Right ventricle myocardium superior (tissue), 1 donor: ENCODE data around the gene SIK3. TPM values are rescaled to one million over a fixed set of nuclear protein-coding genes. Genes with fewer than 3 reads are reported as not detected.
"Not testable (repeated sequence)": the region's sequence is repeated elsewhere in the genome, so short reads cannot be mapped to it uniquely, and the experiment has no call there.

Experiments used
- ATAC-seq: fragments of 200-7000 bp; cut with Tn5 transposase; one replicate; pipeline ENCODE4 v1.9.1; 2020; ENCODE audit warnings: mild to moderate bottlenecking; ENCODE audit not compliant: poor library complexity
- DNase-seq: peaks from one replicate; pipeline ENCODE4 v3.0.0-alpha.2; 2020
- intact Hi-C: fragments of 100-400 bp; cut with DNase I; formaldehyde crosslinking; loops from one replicate; pipeline ENCODE4 v1.11.2; 2022
- total RNA-seq: library from RNA; stranded (reverse); fragmentation: NEBNext Ultra II Directional; extraction: Animal tissue kit (Norgen Biotek cat#: 25700); gene quantifications from one replicate; pipeline ENCODE4 v1.2.1, GENCODE V29; 2021
- donor health status: DM: no; HTN: yes; CAD: no; lungs with severe emphysema.

Gene SIK3
- total RNA-seq, 1 donor from 2014 or later, result 30.6 TPM

- intact Hi-C loops, result no loop called here
- DNase-seq (no peak), ATAC-seq (no peak)
These were observed 71.5 kb downstream of the SIK3 start for GRCh38 chr11:117026593-117027330.

DNA sequence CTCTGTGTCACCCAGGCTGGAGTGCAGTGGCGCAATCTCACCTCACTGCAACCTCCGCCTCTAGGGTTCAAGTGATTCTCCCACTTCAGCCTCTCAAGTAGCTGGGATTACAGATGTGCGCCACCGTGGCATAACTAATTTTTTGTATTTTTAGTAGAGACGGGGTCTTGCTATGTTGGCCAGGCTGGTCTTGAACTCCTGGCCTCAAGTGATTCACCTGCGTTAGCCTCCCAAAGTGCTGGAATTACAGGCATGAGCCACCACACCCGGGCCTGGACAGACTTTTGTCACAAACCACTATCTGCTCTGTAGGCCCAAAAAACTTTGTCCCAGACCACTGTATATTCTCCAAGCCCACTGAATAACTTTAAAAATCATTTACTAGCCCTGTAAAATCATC lies 74.5 kb downstream of the SIK3 start:
- ATAC-seq, DNase-seq, intact Hi-C loops: not testable (repeated sequence)

DNA sequence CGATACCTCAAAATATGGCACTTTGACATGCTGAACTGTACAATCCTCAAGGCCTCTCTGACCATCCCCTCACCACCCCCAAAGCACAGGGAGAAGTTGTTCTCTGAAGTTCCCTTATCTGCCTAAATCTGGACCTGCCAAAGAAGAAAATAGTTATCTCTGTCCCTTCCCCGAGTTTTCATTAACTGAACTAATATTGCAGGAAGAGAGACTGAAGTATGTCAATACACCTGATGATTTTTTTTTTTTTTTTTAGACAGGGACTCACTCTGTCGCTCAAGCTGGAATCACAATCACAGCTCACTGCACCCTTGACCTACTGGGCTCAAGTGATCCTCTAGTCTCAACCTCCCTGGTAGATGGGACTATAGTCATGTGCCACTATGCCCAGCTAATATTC lies 75.0 kb downstream of the SIK3 start:
- DNase-seq, result no peak
- intact Hi-C loops, result no loop called here
- ATAC-seq, result no peak

GRCh38 chr11:117022526-117022925 lies 75.7 kb downstream of the SIK3 start:
- DNase-seq, result no peak
- intact Hi-C loops, result no loop called here
- ATAC-seq, result no peak

DNA sequence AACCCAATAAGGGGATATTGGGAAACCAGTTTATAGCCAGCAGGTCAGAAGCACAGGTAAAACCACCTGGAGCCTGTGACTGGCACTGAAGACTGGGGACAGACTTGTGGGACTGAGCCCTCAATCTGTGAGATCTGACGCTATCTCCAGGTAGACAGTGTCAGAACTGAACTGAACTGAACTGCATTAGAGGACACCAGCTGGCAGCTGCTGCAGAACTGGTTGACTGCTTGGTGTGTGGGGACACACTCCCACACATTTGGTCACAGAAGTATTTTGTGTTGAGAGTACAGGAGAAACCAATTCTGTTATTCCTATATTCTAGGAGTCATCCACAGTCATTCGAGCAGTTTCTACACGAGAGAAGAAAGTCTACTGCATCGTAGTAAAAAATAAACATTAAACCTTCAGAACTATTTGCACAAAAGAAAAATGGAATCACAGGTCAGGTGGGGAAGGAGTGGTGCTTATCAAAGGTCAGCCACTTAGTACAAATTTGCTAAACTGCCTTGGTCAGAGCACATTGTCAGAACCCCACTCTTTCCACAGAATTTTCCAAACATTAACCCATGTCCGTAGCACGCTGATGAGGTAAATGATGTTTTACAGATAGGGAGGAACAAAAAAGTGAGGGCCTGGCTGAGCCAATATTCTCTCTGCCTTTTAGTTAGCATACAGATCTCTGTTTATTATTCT lies 77.2 kb downstream of the SIK3 start:
- intact Hi-C loops, result no loop called here
- DNase-seq (no peak), ATAC-seq (no peak)

DNA sequence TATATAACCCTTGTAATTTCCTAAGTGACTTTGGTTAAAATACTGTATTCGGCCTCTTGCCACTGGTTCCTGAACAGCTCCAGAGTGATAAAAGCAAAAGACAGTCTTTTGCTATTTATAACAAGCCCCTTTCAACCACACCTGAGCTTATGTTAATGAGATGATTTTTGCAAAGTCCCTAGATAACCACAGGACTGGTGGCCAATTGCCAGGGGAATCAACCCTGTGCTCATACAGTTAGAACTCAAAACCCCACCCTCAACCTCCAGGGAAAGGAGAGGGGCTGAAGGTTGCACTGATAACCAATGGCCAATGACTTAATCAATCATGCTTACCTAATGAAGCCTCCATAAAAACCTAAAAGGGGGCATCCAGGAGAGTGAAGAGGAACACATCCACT lies 77.9 kb downstream of the SIK3 start:
- DNase-seq (no peak), ATAC-seq (no peak)
- intact Hi-C loops, result no loop called here

DNA sequence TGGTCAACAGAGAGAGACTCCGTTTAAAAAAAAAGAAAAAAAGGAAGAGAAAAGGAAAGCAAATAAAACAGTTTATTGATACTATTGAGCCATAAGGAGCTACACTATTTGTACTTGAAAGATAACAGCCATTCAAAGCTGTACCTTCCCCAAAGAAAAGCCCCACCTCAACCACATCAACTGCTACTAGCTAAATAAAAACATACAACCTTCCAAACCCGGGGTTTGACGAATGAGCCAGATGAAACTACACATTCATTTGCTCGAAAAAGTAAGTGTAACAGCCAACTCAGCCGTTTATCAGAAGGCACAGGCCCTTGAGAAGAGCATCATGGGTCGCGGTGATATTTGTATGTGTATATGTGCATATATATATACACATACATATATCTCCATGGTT lies 78.4 kb downstream of the SIK3 start:
- intact Hi-C loops, result no loop called here
- no peak for ATAC-seq
- no peak for DNase-seq

DNA sequence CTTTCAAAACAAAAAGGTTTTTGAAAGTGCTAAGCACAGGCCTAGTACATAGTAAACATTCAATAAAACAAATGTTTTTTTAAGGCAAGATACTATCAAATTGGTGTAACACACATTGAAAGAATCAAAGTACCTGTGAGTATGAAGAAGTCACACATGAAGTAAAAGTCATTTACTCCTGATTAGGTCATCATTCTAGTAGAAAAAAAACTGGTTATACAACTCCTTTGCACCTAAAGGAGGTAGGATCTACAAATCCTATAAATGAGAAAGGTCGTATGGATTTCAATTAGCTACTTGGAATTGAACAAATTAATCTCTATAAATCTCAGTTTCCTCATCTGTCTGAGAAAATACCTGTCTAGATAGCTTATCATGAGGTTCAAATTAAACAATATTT lies 80.8 kb downstream of the SIK3 start:
- no peak for ATAC-seq
- intact Hi-C loops, result no loop called here
- DNase-seq, result no peak

DNA sequence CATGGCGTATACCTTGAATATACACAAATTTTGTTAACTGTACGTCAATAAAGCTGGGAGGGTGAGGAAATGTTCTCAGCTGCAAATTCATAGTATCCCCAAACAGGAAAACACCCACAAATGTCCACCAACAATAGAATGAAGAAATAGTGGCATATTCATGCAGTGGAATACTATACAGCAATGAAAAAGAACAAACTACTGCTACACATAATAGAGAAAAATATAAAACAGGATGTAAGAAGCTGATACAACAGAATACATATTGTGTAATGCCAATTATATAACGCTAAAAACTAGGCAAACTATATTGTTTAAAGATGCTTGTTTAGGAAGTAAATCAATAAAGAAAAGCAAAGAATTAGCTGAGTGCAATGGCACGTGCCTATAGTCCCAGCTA lies 81.5 kb downstream of the SIK3 start:
- intact Hi-C loops, result no loop called here
- DNase-seq, result no peak
- no peak for ATAC-seq

- ATAC-seq, result no peak
- intact Hi-C loops, result no loop called here
These were observed 82.0 kb downstream of the SIK3 start for GRCh38 chr11:117016246-117016645.

GRCh38 chr11:117011541-117011898 lies 86.7 kb downstream of the SIK3 start:
- ATAC-seq (no peak), DNase-seq (no peak)
- intact Hi-C loops, result no loop called here

More at GRCh38 chr11:117016246-117016645, 82.0 kb downstream of the SIK3 start:
- DNase-seq, result no peak

GRCh38 chr11:117010808-117011540 lies 87.3 kb downstream of the SIK3 start:
- ATAC-seq, result no peak
- no peak for DNase-seq
- intact Hi-C loops, result no loop called here

DNA sequence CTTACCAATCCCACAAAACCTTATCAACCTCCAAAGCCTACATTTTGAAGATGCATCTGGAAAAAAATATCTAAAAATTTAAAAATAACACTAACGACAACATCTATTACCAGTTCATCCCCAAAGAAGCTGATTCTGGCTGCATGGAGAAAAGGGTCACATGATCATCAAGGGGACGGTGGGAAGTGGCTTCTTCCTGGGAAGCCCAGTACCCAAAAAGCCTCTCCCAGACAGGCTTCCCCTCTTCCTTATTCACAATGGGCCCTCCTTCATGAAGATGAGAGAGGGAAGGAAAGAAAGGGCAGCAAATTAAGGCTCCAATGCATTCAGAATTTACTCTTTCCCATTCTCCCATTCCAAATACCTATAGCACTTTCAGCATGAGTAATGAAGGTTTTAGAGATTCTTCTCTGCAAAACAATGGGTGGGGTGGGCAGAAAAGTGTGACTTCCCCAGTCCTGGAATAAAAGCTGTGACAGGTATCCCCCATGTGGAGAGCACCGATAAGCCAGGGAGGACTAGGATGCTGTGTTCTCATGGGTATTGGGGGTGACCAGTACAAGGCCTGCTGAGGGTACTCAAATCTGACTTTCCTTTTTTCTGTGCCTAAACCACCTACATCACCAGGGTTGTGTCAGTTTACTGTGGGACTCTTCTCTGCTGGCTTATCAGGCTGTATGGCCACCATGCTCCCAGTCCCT lies 88.2 kb downstream of the SIK3 start:
- DNase-seq, result no peak
- intact Hi-C loops, result no loop called here
- no peak for ATAC-seq

DNA sequence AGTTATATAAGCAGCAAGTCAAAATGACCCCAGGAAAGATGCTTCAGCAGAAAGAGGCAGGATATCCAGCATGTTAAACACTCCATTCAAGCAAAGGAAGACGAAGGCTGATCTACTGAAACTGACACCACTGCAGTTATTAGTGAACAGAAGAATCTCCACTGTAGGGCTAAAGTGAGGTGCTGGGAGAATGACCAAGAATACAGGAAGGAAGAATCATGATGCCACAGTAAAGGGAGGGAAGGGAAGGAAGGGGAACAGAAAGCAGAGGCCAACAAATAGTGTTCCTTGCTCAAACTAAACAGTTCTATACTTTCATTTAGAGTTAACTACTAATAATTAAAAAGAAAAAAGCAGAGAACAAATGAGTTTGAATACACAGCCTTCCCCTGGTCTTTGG lies 92.5 kb downstream of the SIK3 start:
- ATAC-seq (peak; percentile 47), DNase-seq (no peak)
- intact Hi-C loops, result no loop called here

- ATAC-seq, result no peak
- intact Hi-C loops, result no loop called here
- no peak for DNase-seq
These were observed 95.5 kb downstream of the SIK3 start for GRCh38 chr11:117002639-117003299.

DNA sequence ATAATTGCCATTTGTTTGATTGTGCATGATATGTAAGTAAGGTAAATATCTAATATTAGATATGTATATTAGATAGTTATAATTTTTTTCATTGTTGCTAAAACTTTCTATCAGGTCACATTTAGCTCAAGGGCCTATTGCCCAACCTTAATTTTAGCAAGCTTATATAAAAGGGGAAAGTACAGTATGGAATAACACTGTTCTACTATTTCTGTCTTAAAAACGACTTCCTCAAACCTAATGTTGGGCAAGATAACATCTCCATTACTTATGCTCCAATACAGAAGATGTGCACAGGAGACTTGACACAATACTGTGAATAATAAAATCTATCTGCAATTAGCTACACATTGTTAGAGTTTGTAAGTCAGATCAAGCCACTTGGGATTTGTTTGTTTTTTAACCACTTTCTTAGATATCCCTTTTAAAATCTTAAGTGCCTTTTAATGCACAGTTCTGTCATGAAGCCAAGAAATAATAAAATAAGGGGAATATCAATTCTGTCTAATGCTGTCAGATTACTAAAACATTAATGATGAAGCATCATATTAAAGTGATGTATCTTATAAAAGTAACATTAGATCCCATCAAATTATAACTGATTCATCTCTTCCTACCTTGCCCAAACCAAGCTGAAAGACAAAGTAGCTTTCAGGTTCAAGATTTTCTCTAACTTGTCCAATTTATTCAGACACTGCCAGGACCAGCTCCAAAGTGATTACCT lies 98.1 kb downstream of the SIK3 start:
- intact Hi-C loops, result no loop called here
- ATAC-seq (peak; percentile 43), DNase-seq (no peak)

DNA sequence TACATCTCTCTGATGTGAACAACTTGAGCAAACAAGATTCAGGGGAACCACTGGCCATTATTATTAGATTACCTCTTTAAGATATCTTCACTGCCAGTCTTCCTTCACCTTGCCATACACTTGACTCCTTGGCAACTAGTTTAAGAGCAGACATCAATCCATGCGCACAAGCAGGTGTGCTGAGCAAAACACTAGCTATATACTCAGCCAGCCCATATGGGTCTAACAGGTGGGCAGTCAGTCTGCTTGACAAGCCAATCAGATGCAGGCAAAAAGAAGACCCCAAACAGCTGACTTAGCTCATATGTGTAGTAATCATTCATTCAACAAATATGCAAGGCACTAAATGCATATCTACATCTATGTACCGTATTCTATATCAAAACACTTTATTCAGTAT lies 101.2 kb downstream of the SIK3 start:
- intact Hi-C loops, result no loop called here
- no peak for DNase-seq
- ATAC-seq, result no peak

GRCh38 chr11:116994195-116994594 lies 104.0 kb downstream of the SIK3 start:
- DNase-seq, result no peak
- intact Hi-C loops, result no loop called here
- ATAC-seq, result no peak
